ENCODE measurements around the gene NEUROG1.

GRCh38 chr5:135497971-135498636 is 37.7 kb downstream of the NEUROG1 start:
- TF ChIP-seq CTCF (IDR thresholded peaks at IDR 0.05) (no peak), POLR2A (IDR thresholded peaks at IDR 0.05) (no peak), POLR2AphosphoS5 (IDR thresholded peaks at IDR 0.05) (no peak)

Data from transverse colon (tissue), 4 donors.